ENCODE measurements around the gene PFN3.

The PFN3 gene

DNA sequence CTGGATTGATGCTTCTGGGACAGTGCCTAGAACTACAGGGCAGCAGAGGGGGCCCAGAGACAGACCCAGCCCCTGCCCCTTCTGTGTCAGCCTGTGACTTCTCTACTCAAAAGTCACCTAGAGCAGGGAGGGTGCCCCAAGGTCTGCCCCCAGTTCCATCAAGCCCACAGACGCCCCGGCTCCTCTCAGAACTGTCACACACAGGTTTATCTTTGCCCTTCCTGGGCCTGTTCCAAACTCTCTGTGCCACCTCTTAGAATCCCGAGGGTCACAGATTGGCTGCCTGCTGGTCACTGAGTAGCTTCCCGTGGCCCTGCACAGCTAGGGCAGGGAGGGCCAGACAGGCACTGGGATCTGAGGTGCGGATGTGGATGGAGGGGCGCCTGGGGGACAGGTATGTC is 41.0 kb downstream of the PFN3 start:
- DNase-seq = no peak

DNA sequence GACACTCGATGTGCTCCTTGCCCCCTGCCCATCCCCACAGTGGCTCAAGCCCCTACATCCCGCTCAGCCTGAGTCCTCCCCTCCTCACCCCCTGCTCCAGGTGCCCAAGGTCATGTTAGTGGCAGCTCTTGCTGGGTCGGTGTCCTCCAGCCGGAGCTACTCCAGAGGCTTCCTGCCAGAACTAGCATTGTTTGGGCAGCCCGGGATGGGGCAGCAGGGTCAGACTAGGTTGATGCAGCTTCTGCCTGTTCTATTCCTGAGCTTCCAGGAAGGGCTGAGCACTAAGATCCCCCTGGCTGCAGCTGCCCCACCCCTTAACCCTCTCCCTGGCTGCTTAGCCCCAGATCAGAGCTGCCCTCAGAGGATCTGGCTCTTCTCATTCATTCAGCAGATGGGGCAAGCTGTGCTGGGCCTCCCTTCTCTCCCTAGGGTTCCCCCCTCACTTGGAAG is 42.1 kb downstream of the PFN3 start:
- DNase-seq = no peak

DNA sequence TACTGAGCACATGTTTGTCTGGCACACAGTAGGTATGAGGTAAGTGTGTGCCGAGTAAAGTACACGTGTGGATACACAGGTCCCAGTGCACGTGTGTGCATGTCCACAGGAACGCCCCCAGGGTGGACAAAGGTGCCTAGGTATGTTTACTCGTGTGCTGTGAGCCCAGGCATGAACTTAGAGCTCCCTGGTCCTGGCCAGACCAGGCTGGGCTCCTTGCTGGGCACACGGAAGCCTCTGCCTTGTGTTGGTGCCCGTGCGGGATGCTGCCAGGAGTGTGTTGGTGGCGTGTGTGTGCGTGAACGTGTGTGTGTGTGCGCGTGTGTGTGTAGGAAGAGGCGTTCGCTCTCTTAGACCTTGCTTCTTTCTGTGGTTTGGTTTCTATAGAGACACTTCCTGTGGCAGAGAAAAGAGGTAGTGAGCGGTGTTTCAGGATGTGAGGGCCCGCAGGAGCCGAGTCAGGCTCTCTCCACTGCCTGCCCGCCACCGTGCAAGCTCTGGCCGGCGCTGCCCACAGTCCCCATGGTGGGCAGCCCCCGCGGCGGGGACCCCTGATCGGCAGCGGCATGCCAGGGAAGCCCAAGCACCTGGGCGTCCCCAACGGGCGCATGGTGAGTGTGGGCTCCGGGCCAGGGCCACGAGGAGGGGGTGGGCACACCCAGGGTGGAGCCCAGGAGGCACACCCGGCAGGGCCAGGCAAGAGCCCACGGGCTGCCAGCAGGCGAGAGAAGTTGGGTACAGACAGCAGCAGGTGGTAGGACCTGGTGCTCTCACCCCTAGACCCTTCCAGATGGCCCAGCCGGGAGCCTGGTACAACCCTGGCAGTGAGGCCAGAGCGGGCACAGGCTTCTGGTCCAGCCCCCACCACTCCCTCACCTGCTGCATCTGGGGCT is 42.8 kb downstream of the PFN3 start, which contains the start of gene RGS14:
Gene RGS14, plus strand, starts transcription at position 466 of the 893 bp plus-strand sequence. Its CDS starts 101 bp downstream, at position 567.
- no peak for DNase-seq

DNA sequence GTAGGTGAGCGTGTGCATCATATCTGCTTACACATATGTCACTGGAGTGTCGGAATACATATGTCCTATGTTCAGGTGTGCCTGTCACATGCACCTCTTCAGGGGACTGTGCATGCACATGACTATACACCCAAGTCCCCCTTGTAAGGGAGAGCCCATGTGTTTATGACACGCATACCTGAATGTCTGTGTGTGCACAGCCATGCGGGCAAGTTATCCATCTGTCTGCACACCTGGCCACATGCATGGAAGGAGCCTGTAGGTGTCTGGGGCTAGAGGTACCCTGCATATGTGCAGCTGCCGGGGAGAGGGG is 43.4 kb downstream of the PFN3 start:
- DNase-seq = no peak

DNA sequence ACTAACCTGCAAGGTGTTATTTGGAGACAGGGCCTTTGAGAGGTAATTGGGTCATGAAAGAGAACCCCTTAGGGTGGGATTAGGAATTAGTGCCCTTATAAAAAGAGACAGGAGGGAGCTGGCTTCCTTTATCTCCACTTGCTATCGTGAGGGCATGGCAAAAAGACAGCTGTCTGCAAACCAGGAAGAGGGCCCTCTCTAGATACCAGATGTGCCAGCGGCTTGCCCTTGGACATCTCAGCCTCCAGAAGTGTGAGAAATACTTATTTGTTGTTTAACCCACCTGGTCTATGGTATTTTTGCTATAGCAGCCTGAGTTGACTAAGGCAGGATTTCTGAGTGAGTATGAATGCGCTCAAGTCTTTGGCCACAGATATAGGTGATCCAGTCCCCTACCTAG is 43.7 kb downstream of the PFN3 start:
- DNase-seq = no peak

DNA sequence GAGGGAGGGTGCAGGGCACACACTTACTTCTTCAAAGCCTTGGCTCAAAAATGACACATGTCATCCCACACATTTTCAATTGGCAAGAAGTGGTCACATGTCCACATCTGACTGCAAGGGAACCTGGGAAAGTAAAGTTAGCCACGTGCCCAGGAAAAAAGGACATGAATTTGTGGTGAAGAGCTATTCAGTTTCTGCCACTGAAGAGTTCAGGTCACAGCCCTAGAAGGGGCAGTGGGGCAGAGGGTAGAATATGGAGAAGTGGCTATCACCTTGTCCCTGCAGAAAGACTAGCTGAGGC is 44.6 kb downstream of the PFN3 start:
- DNase-seq = no peak

DNA sequence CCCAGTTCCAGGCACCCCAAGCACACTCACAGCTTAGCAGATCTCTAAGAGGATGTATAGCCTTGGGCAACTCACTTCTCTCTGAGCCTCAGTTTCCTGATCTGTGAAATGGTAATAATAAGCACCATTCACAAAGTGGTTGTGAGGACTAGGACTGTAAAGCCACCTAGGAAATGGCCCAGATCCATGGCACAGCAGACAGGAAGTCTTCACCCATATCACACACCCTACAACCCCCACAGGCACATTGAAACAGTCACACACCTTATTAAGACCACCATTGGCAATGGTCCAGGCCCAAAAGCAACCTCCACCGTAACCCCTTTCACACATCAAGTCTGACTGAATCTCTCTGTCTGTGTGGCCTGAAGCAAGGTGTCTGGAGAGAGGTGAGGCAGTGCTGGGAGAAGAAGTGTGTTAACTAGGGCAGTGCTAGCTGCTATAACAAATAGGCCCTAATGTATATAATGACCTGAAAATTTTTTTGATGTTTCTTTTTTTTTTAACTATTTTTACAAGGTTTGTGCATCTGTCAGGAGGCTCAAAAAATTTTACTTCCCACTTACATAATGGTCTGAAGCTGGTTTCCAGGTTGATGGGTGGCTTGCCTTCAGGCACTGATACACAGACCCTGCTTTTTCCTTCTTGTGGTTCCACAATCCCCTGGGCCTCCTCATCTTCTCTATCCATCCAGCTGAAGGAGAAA is 45.1 kb downstream of the PFN3 start:
- no peak for DNase-seq

DNA sequence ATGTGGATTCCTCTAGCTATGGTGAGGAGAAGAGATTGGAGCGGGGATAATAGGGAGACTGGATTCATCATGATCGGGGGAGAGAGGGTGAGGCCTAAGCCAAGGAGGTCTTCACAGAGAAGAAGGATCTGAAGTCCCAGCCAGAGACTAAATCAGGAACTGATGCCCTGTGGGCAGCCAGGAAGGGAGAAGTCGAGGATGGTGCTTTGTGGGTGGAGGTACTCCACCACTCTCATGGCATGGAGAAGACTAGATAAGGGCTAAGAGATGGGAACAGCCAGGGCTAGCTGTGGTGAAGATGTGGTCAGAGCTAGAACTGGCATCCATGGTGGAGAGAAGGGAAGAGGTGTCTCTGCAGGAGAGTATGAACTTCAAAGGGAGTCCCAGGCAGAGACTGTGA is 45.8 kb downstream of the PFN3 start:
- no peak for DNase-seq

DNA sequence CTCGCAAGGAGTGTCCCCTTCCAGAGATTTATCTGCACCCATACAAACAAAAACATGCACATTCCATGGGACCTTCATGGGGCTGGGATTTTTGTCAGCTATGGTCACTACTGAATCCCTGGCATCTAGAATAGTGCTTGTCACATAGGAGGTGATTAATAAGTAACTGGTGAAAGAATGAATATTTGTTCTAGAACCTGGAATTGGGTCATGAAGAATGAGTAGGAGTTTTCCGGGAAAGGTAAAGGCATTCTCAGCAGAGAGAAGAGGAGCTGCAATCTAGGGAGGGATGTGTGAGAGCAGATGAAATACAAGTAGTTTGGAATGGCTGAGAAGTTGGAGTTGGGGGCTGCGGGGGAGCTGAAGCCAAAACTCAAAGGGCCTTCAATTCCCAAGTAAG is 46.2 kb downstream of the PFN3 start:
- DNase-seq = no peak

DNA sequence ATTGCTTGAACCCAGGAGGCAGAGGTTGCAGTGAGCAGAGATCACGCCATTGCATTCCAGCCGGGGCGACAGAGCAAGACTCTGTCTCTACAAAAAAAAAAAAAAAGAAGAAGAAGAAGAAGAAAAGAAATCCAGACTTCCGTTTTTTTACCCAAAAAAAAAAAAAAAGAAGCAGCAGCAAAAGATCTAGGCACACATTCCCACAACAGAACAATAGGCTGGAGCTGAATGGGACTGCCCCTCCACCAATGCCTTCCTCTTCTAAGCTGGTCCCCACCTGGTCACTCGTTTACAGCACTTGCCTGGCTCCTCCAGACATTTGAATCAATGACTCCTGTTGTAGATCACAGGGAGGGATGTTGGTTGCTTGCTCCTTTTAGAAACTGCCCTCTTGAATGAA is 47.4 kb downstream of the PFN3 start:
- no peak for DNase-seq

DNA sequence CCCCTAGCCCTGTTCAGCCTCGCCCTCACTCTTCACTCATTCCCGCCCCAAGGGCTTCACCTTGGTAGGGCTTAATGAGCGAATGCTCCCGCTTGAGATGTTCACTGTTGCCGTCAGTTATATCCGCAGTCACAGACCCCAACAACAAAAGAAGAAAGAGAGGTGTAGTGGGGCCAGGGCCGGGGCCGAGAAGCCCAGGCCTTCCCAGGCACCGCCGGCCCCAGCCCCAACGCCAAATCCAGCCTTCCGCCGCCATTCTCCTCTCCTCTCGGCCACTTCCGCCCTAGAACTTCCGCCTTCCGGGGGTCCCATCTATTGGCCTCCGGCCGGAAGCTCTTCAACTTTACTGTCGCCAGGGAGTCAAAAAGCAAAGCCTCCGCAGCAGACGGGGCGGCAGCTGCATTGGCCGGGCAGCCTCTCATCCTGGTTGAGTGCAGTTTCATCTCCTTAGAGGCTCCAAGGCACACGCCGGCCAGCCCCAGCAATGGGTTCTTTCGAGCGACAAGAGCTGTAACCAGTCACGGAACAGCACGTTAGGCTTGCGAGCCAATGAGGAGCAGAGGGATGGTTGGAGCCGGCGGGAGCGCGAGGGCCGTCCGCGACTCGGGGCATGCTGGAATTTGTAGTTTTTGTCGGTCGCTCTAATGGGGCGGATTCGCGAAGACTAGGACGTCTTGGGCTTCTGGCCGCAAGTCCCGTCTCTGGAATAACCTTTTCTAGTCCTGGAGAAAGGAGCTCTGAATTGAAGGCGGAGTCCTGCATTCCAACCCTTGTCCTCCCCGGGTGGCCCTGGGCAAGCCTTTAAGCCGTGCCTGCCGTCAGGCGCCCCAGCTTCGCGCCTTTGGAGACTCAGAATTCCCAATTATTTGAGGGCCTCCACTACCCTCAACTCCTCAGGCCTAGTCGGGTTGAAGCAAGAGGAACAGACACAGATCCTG is 48.8 kb downstream of the PFN3 start, which contains the start of gene LMAN2:
Gene LMAN2, minus strand, starts transcription at position 277 of the 938 bp plus-strand sequence. Its CDS starts 21 bp downstream, at position 256.
- DNase-seq = peak; percentile 90

DNA sequence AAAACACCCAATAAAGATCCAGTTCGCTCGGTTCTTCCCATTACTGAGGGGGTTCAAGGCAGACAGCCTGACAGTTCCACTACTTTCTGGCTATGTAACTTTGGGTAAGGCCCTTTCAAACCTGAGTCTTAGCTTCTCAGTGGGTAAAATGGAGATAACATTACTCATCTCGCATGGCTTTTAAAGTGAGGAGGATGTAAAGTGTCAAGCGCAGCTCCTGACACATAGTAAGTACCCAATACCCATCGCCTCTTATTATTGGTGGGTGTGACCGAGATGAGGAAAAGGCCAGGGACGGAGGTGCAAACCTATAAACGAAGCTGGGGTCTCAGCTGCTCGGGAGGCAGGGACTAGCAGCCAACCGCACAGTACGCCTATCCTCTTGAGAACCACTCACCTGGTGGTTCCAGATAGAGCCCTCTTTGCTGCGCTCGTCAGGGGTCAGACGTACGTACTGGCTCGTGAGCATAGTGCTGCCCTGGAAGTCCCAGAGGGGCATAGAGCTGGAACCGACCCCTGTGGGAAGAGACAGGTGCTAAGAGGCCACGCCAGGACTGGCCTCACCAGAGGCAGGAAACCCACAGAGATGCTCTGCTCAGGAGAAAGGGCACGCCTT is 49.6 kb downstream of the PFN3 start:
- DNase-seq = no peak
